CD4-positive, alpha-beta memory T cell (primary cell): ENCODE results near the gene HSD17B11. TPM values are rescaled to one million over a fixed set of nuclear protein-coding genes. Genes with fewer than 3 reads are reported as not detected.

ENCODE experiments used
- microRNA-seq: library from miRNA; unstranded; fragments of <30 nt; microRNA quantifications from one replicate; pipeline ENCODE4 v1.2.0, GENCODE V29; 2021; ENCODE audit warnings: borderline replicate concordance, borderline number of aligned reads, borderline microRNAs expressed, mixed read lengths
- polyA plus RNA-seq, 2 donors: library from polyadenylated mRNA; unstranded; fragments of 300-500 nt; fragmentation: Illumina TruSeq; gene quantifications; one replicate each; pipeline ENCODE4 v1.2.3, GENCODE V29; 2021
- total RNA-seq, 2 experiments: library from RNA; stranded (reverse); gene quantifications; one replicate each; pipeline ENCODE4 v1.2.3, GENCODE V29; 2021

HSD17B11 gene
- total and polyA plus RNA-seq, 4 experiments from 2014 or later: 69.2 to 130 (median 69.8) TPM

Small RNA genes within 50 kb of the gene (microRNA-seq; reads per million reads assigned to microRNA genes)
- not detected for gene MIR5705

Other genes with a start within 250 kb of the HSD17B11 start
- gene KLHL8, start 170.6 kb downstream of the HSD17B11 start, total RNA-seq: 10 to 100 TPM; 11.0 to 11.4 TPM
- 1 to 10 TPM; 9.3 to 9.7 TPM for gene KLHL8, start 170.6 kb downstream of the HSD17B11 start, polyA plus RNA-seq
- gene HSD17B13, start 68.3 kb downstream of the HSD17B11 start, total RNA-seq: under 1 TPM; 0.35 to 0.58 TPM
- under 1 TPM in 1 of 2 donors, not detected in 1; 0.14 TPM for gene HSD17B13, start 68.3 kb downstream of the HSD17B11 start, polyA plus RNA-seq
- 10 to 100 TPM; 16.7 to 18.3 TPM for gene NUDT9, start 31.4 kb upstream of the HSD17B11 start, total RNA-seq
- gene NUDT9, start 31.4 kb upstream of the HSD17B11 start, polyA plus RNA-seq: 10 to 100 TPM; 21.2 to 24.9 TPM
- not detected for gene SPARCL1, start 138.2 kb upstream of the HSD17B11 start, total RNA-seq
- gene SPARCL1, start 138.2 kb upstream of the HSD17B11 start, polyA plus RNA-seq: not detected
- gene DSPP, start 217.3 kb upstream of the HSD17B11 start, total RNA-seq: not detected
- not detected for gene DSPP, start 217.3 kb upstream of the HSD17B11 start, polyA plus RNA-seq